NCI-H146 (cell line): Measurements from ENCODE around the gene GSE1.

Source experiments
- DNase-seq: peaks from one replicate; lab custom pipeline; 2025; lab: John Stamatoyannopoulos, UW

Gene GSE1

GRCh38 chr16:85634747-85635544 lies 21.8 kb downstream of the GSE1 start:
- no peak for DNase-seq

GRCh38 chr16:85635545-85636140 lies 22.5 kb downstream of the GSE1 start:
- DNase-seq = no peak

GRCh38 chr16:85636234-85636812 lies 23.2 kb downstream of the GSE1 start:
- no peak for DNase-seq

GRCh38 chr16:85637061-85637807 lies 24.1 kb downstream of the GSE1 start:
- DNase-seq = no peak

DNA sequence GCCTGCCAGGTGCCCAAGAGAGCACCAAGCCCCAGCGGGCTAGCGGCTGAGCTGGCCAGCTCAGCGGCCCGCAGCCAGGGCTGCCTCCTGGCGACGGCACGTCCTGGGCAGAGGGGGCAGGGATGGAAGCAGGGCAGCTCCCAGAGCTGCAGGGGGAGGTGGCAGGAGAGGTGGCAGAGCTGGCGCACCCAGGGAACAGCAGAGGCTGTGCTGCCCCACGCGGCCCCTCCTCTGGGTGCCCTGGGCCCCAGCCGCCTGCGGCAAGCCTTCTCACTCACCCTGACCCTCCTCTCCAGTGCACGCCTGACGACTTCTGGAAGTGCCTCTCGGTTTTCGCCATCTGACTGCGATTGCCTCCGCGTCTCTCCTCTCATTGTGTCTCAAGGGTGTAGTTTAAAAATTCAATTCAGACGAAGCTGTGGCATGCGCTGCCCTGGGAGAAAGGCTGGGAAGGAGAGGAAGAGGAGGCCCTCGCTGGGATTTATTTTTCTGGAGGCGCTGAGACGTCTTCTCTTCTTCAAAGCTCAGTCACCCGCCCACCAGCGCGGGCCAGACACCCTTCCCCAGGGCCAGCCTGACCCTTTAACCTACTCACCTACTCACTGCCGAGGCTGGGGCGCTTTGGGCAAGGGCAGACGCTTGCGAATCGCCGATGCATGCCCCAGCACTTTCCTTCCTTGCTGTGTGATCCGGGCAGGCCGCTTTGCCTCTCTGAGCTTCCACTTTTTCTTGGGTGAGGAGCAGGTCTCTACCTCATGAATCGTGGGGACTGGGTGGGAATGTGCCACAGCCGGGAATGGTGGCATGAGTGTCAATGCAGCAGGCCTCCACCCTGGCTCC lies 24.9 kb downstream of the GSE1 start:
- DNase-seq = no peak

DNA sequence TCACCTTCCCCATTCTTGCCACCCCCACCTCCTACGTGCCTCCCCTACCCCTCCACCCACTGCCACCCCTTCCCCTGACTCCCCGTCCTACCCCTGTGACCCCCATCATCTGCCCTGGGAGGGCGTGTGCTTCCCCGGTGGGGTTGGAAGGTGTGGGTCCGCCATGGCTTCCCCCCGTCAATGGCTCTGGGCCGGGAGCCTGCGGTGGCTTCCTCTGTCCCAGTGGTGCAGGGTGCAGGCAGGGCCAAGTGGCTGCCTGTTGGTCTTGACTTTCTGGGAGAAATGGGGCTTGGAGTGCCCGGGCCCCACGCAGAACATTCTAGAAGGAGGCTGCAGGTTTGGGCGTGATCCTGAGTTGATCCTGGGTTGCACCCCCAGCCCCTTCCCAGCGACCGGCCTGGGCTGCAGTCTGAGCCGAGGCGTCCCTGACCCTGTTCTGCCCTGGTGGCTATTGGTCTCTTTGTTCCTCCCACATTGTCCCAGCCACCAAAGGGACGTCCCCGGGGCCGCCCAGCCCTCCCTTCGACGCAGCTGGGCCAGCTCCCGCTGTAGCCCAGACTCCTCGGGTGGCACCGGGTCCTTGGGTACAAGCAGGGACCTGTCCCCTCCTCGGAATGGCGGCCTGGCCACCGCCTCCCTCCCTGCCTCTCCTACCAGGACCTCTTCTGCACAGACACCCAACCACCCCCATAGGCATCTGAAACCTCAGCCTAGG lies 25.7 kb downstream of the GSE1 start:
- no peak for DNase-seq

DNA sequence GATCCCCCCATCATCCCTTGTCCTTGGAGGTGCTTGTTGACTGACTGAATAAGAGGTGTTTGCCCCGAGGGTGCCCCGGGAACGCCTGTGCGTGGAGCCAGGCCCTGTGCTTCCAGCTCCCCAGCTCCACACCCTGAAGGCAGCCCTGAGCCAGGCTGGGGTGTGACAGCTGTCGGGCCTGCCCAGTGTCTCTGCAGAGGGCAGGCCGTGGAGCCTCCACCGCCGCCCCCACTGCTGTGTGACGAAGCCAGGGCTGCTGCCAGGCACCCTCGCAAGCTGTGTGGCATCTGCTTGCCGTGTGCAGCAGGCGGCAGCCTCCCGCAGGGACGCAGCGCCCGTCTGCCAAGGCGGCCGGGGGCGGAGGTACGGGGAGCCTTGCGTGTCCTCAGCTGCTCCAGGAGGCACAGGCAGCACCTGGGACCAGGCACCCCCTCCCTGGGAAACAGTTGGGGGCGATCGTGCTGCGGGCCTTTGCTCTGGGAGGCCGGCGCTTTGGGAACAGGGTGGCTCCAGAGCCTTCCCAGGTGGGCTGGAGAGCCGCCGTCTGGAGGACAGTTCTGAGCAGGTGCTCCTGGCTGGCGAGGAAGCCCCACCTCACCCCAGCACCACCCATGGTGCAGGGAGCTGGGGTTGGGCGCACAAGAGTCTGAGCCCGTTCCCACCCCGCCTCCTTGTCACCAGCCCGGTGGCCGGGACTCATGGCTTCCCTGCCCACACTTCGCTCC lies 26.6 kb downstream of the GSE1 start:
- DNase-seq = no peak

- no peak for DNase-seq
Measured at GRCh38 chr16:85640254-85640558, 27.1 kb downstream of the GSE1 start.

DNA sequence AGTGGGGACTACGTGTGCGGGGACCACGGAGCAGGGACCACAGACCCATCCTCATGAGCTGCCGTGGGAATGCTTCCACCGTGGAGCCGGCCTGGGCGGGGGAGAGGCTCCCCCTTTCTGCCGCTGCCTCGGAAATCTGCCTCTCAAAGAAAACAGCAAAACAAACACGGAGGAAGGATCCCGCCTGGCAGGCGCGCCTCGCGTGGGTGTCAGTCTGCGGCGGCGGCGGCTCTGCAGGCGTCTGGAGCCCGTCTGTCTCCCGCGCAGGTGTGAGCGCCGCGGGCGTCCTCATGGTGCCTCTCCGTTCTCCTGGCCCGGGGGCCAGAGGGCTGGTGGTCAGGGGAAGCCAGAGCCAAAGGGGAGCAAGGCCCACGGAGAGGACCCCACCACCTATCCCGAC lies 27.5 kb downstream of the GSE1 start:
- no peak for DNase-seq

DNA sequence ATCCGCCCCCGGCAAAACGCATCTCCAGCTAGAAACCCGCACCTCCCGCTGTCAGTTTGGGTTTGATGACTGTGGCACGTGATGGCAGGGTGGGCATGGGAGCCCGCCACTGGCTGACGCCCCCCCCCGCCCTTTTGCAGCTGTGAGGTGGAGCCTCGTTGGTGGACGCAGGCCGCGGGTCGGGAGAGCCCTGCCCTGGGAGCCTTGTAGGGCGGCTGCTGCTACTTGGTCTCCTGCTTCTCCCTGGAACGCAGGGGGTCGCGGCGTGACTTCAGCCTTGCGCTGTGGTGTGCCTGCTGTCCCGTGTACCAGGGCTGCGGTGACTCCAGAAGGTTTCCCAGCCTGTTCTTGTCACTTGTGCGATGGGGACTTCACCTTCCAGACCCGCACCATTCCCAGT lies 28.2 kb downstream of the GSE1 start:
- DNase-seq = no peak

- no peak for DNase-seq
Measured at GRCh38 chr16:85641776-85642176, 28.7 kb downstream of the GSE1 start.

GRCh38 chr16:85642762-85643358 lies 29.7 kb downstream of the GSE1 start:
- DNase-seq = no peak

- DNase-seq = no peak
Measured at GRCh38 chr16:85643631-85644030, 30.5 kb downstream of the GSE1 start.

- DNase-seq = no peak
Measured at GRCh38 chr16:85644093-85644712, 31.1 kb downstream of the GSE1 start.

DNA sequence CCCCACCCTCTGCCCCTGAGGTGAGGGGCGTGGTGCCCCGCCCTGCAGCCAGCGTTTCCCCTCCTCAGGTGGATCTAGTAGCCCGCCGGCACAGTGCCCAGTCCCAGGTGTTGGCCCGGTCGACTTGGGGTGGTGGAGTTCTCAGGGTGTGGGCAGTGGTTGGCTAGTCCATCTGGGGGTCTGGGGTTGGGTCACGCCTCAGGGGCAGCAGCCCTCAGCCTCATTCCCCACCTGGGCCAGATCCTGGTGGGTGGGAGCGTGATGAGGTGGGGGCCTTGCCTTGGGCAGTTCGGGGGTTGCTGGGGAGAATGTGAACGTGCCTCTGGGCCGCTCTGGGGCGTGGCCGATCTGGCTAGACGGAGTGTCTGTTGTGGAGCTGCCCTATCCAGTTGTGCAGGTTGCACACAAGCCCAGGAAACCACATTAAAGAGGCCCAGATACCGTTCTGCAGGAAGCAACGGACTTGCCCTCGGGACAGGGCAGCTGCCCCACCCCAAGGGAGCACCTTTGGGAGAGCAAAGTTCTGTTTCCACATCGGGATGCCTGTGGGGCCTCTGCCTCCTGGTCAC lies 32.0 kb downstream of the GSE1 start:
- DNase-seq = no peak

DNA sequence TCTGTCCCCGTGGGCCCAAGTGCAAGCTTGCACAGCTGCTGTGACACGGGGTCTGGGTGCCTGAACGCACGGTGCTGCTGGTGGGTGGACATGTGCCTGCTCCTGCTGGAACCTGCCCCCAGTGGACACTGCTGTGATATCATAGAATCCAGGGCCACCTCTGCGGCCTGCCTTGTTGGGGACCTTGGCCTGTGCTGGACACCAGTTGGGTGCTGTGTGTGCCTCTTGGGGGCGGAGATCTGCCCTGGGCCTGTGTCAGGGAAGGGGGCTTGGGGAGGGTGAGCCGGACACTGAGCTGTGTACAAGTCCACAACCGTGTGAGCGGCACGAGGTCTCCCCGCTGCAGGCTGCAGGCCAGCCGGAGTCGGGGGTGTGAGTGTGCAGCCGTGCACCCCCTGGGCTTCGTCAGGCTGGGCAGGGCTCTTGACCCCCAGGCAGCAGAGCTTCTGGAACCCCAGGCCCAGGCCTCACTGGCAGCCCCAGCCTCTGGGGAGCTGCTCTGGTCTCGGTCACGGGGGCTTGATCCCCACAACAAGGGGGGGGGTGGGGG lies 33.3 kb downstream of the GSE1 start:
- DNase-seq = no peak

GRCh38 chr16:85646976-85647375 lies 33.9 kb downstream of the GSE1 start:
- no peak for DNase-seq

- no peak for DNase-seq
Measured at GRCh38 chr16:85648070-85648714, 35.1 kb downstream of the GSE1 start.

DNA sequence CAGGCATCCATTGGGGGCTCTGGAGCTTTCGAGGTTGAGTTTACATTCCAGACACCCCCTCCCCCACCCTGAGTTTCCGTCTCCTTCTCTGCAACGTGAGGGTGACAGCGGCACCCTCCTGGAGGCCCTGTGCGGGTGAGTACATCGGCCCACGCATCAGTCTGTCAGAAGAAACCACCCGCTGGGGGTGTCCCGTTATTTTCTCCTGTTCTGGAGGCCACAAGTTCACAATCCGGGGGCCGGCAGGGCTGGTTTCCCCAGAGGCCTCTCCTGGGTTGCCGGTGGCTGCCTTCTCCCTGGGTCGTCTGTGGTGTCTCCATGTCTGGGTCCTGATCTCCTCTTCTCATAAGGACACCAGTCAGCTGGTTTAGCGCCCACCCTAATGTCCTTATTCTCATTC lies 35.7 kb downstream of the GSE1 start:
- no peak for DNase-seq
